Chondrocyte (in vitro differentiated cells): ENCODE results near the gene COMMD10. TPM values are rescaled to one million over a fixed set of nuclear protein-coding genes. Genes with fewer than 3 reads are reported as not detected.

Experiments
- DNase-seq: peaks from one replicate; pipeline ENCODE4 v3.0.0; 2021; ENCODE audit warnings: mixed read lengths, low spot score
- H3K27ac Mint-ChIP-seq: one replicate; pipeline ENCODE4 v1.8.0; 2021; ENCODE audit warnings: mild to moderate bottlenecking, moderate library complexity, mixed read lengths; ENCODE audit not compliant: unreplicated experiment
- H3K27me3 Mint-ChIP-seq: 2 replicates; pipeline ENCODE4 v1.8.0; 2021; ENCODE audit warnings: low read depth, mixed read lengths
- H3K36me3 Mint-ChIP-seq: 2 replicates; pipeline ENCODE4 v1.8.0; 2021; ENCODE audit warnings: low read depth, mixed read lengths
- H3K4me1 Mint-ChIP-seq: 2 replicates; pipeline ENCODE4 v1.8.0; 2021; ENCODE audit warnings: low read depth, mild to moderate bottlenecking, mixed read lengths
- H3K4me3 Mint-ChIP-seq: one replicate; pipeline ENCODE4 v1.8.0; 2021; ENCODE audit warnings: mild to moderate bottlenecking, moderate library complexity, mixed read lengths; ENCODE audit not compliant: unreplicated experiment
- H3K9me3 Mint-ChIP-seq: 2 replicates; pipeline ENCODE4 v1.8.0; 2021; ENCODE audit warnings: low read depth, mixed read lengths
- total RNA-seq: library from RNA; stranded (reverse); gene quantifications from 3 replicates; pipeline ENCODE4 v1.2.1, GENCODE V29; 2021
- TF ChIP-seq, protein P1 (sequence below): fragments of 200-600 bp; sonication (generic); IDR thresholded peaks from 2 replicates; pipeline ENCODE4 v1.5.0; 2021; ENCODE audit warnings: antibody characterized with exemption, mild to moderate bottlenecking, moderate library complexity

COMMD10 gene
- total RNA-seq, 1 donor from 2014 or later: 18.6 TPM

DNA sequence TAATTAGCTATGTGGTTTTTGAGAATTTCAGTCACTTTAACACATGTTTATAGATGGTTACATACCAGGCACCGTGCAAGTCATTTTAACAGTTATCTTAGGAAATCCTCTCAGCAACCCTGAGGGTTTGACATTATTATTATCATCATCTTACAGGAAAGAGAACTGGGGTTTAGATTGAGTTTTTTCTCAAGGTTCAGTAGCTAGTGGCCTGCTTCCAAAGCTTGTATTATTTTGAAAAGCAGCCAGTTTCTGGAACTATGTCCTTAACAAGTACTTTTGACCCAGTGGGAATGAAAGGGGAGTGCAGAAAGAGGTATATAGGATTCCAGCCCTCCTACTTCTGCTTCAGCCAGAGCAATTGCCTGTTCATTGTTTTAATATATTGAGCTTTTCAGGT, 157.5 kb downstream of the COMMD10 start:
- Mint-ChIP-seq H3K27ac (no peak overlapping the region), H3K4me3 (no peak overlapping the region), H3K9me3 (peaks cover 14% of the 10 kb centered on the region), H3K27me3 (no peaks in the 10 kb centered on the region), H3K4me1 (peaks cover 8% of the 10 kb centered on the region), H3K36me3 (peaks cover 8% of the 10 kb centered on the region)
- TF ChIP-seq, protein P1, sequence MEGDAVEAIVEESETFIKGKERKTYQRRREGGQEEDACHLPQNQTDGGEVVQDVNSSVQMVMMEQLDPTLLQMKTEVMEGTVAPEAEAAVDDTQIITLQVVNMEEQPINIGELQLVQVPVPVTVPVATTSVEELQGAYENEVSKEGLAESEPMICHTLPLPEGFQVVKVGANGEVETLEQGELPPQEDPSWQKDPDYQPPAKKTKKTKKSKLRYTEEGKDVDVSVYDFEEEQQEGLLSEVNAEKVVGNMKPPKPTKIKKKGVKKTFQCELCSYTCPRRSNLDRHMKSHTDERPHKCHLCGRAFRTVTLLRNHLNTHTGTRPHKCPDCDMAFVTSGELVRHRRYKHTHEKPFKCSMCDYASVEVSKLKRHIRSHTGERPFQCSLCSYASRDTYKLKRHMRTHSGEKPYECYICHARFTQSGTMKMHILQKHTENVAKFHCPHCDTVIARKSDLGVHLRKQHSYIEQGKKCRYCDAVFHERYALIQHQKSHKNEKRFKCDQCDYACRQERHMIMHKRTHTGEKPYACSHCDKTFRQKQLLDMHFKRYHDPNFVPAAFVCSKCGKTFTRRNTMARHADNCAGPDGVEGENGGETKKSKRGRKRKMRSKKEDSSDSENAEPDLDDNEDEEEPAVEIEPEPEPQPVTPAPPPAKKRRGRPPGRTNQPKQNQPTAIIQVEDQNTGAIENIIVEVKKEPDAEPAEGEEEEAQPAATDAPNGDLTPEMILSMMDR: no peak
- DNase-seq: no peak

GRCh38 chr5:116248432-116248831, 163.6 kb downstream of the COMMD10 start:
- no peak for DNase-seq
- TF ChIP-seq, protein P1: no peak
- H3K9me3 Mint-ChIP-seq: peaks cover 18% of the 10 kb centered on the region
- no peak overlapping the region for H3K27ac Mint-ChIP-seq
- no peaks in the 10 kb centered on the region for H3K27me3 Mint-ChIP-seq
- no peaks in the 10 kb centered on the region for H3K4me1 Mint-ChIP-seq
- peaks cover 10% of the 10 kb centered on the region for H3K36me3 Mint-ChIP-seq
- H3K4me3 Mint-ChIP-seq: no peak overlapping the region

GRCh38 chr5:116249648-116250047, 164.8 kb downstream of the COMMD10 start:
- H3K4me1 Mint-ChIP-seq: no peaks in the 10 kb centered on the region
- no peak for DNase-seq
- H3K27me3 Mint-ChIP-seq: no peaks in the 10 kb centered on the region
- TF ChIP-seq, protein P1: no peak
- H3K4me3 Mint-ChIP-seq: no peak overlapping the region
- H3K36me3 Mint-ChIP-seq: peaks cover 13% of the 10 kb centered on the region
- H3K9me3 Mint-ChIP-seq: peaks cover 20% of the 10 kb centered on the region
- H3K27ac Mint-ChIP-seq: no peak overlapping the region

- Mint-ChIP-seq H3K27me3 (no peaks in the 10 kb centered on the region), H3K36me3 (peaks cover 5% of the 10 kb centered on the region), H3K4me3 (no peak overlapping the region), H3K4me1 (no peaks in the 10 kb centered on the region), H3K27ac (no peak overlapping the region), H3K9me3 (peaks cover 16% of the 10 kb centered on the region)
- TF ChIP-seq, protein P1: no peak
- DNase-seq: no peak
Observed at GRCh38 chr5:116256717-116257116, 171.9 kb downstream of the COMMD10 start.

GRCh38 chr5:116265471-116265870, 180.6 kb downstream of the COMMD10 start:
- H3K4me3 Mint-ChIP-seq: no peak overlapping the region
- H3K4me1 Mint-ChIP-seq: no peaks in the 10 kb centered on the region
- DNase-seq: no peak
- peaks cover 13% of the 10 kb centered on the region for H3K9me3 Mint-ChIP-seq
- no peaks in the 10 kb centered on the region for H3K27me3 Mint-ChIP-seq
- TF ChIP-seq, protein P1: no peak
- H3K36me3 Mint-ChIP-seq: peaks cover 5% of the 10 kb centered on the region
- no peak overlapping the region for H3K27ac Mint-ChIP-seq
